Muscle of leg (tissue), 11 donors: ENCODE data around the gene TM2D3. TPM values are rescaled to one million over a fixed set of nuclear protein-coding genes. Genes with fewer than 3 reads are reported as not detected.
A peak's percentile ranks its signal among the peaks of the same experiment; 100 is the strongest.
"Not testable (repeated sequence)": the region's sequence is repeated elsewhere in the genome, so short reads cannot be mapped to it uniquely, and the experiment has no call there.

ENCODE experiments used
- DNase-seq: peaks from one replicate; pipeline ENCODE4 v3.0.0; 2013
- H3K27ac ChIP-seq: one replicate; pipeline ENCODE4 v1.5.1; 2013; ENCODE audit warnings: mild to moderate bottlenecking, low read length, control low read depth
- H3K27me3 ChIP-seq: one replicate; pipeline ENCODE4 v1.6.1; 2013; ENCODE audit warnings: low read length; ENCODE audit not compliant: control insufficient read depth, insufficient read depth
- H3K36me3 ChIP-seq: one replicate; pipeline ENCODE4 v1.6.1; 2013; ENCODE audit warnings: low read length; ENCODE audit not compliant: control insufficient read depth, insufficient read depth
- H3K4me1 ChIP-seq: one replicate; pipeline ENCODE4 v1.6.1; 2013; ENCODE audit warnings: low read length; ENCODE audit not compliant: control insufficient read depth, insufficient read depth
- H3K4me3 ChIP-seq: one replicate; pipeline ENCODE4 v1.5.1; 2013; ENCODE audit warnings: low read length, control low read depth
- H3K9me3 ChIP-seq: replicated peaks from 2 replicates; pipeline ENCODE4 v1.6.1; 2013; ENCODE audit warnings: low read depth, low read length; ENCODE audit not compliant: control insufficient read depth
- WGBS: methylation state at CpG from one replicate; pipeline ENCODE4 v1.1.5; 2013; ENCODE audit warnings: missing lambda C conversion rate; ENCODE audit not compliant: insufficient coverage; 5-methylcytosine and 5-hydroxymethylcytosine counted together
- polyA plus RNA-seq, 8 donors: library from polyadenylated mRNA; unstranded; fragments of 120-200 nt; gene quantifications; one replicate each; pipeline versions ENCODE4 v1.2.1 to v1.2.3, GENCODE V29; 2013; ENCODE audit warnings: inconsistent platforms in 1 of 8, low replicate concordance in 1 of 8; ENCODE audit not compliant: insufficient read length in 8 of 8, insufficient read depth in 1 of 8
- total RNA-seq: library from RNA; stranded (reverse); fragments of 120-200 nt; gene quantifications from one replicate; pipeline ENCODE4 v1.2.4, GENCODE V29; 2013

Gene TM2D3
- total and polyA plus RNA-seq, 9 donors = 34.5 to 40.6 (median 37.8) TPM

DNA sequence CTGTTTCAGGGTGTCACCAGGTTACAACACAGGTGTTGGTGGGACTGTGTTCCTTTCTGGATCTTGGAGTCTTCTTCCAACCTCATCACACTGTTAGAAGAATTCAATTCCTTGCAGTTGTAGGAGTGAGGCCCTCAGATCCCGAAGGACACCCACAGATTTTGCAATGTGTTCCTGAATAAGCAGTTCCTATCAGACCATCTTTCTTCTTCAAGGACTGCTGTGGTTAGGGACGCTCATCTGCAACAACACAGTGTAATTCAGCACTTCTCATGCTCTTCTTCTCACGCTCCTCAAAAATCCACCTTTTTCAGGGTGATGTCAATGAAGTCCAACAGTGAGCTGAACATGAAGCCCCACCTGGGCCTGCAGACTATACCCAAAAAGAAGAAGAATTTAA, 18.8 kb downstream of the TM2D3 start:
- Histone ChIP-seq H3K36me3 (no peaks in the 10 kb centered on the region), H3K9me3 (no peaks in the 10 kb centered on the region), H3K4me3 (no peak overlapping the region), H3K27me3 (no peaks in the 10 kb centered on the region), H3K4me1 (no peaks in the 10 kb centered on the region), H3K27ac (no peak overlapping the region)
- DNase-seq = no peak
- WGBS = 79% methylated on average over 2 of the region's 3 CpGs

DNA sequence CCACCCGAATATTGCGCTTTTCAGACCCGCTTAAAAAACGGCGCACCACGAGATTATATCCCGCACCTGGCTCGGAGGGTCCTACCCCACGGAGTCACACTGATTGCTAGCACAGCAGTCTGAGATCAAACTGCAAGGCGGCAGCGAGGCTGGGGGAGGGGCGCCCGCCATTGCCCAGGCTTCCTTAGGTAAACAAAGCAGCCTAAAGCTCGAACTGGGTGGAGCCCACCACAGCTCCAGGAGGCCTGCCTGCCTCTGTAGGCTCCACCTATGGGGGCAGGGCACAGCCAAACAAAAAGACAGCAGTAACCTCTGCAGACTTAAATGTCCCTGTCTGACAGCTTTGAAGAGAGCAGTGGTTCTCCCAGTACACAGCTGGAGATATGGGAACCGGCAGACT, 25.5 kb downstream of the TM2D3 start:
- 95% methylated on average over 9 of the region's 15 CpGs for WGBS
- H3K27me3 ChIP-seq, H3K9me3 ChIP-seq, DNase-seq, H3K36me3 ChIP-seq, H3K27ac ChIP-seq, H3K4me1 ChIP-seq, H3K4me3 ChIP-seq: not testable (repeated sequence)

DNA sequence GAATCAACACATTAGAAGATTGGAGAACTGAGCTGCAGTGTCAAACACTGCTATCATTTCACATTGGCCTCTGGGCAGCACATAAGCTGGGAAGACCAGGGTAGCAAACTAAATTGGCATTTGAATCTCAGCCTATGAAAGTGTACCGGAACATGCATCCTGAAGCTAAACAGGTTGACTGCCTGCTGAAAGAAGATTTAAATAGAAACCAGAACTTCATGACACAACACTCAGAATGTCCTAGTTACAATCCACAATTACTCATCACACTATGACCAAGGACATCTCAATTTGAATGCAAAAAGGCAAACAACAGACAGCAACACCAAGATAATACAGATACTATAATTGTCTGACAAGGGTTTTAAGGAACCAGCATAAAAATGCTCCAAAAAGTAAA, 26.2 kb downstream of the TM2D3 start:
- Histone ChIP-seq H3K4me1 (no peaks in the 10 kb centered on the region), H3K27ac (no peak overlapping the region), H3K36me3 (peaks cover 3% of the 10 kb centered on the region), H3K9me3 (peaks cover 6% of the 10 kb centered on the region), H3K27me3 (no peaks in the 10 kb centered on the region), H3K4me3 (no peak overlapping the region)
- no peak for DNase-seq
- 83% methylated on average over 1 of the region's 1 CpG for WGBS

GRCh38 chr15:101625184-101625583, 27.0 kb downstream of the TM2D3 start:
- Histone ChIP-seq H3K27me3 (no peaks in the 10 kb centered on the region), H3K4me3 (no peak overlapping the region), H3K27ac (no peak overlapping the region), H3K9me3 (peaks cover 6% of the 10 kb centered on the region), H3K36me3 (peaks cover 3% of the 10 kb centered on the region), H3K4me1 (peaks cover 4% of the 10 kb centered on the region)
- no peak for DNase-seq
- no CpG with 5 or more reads among the region's 1 CpG for WGBS

DNA sequence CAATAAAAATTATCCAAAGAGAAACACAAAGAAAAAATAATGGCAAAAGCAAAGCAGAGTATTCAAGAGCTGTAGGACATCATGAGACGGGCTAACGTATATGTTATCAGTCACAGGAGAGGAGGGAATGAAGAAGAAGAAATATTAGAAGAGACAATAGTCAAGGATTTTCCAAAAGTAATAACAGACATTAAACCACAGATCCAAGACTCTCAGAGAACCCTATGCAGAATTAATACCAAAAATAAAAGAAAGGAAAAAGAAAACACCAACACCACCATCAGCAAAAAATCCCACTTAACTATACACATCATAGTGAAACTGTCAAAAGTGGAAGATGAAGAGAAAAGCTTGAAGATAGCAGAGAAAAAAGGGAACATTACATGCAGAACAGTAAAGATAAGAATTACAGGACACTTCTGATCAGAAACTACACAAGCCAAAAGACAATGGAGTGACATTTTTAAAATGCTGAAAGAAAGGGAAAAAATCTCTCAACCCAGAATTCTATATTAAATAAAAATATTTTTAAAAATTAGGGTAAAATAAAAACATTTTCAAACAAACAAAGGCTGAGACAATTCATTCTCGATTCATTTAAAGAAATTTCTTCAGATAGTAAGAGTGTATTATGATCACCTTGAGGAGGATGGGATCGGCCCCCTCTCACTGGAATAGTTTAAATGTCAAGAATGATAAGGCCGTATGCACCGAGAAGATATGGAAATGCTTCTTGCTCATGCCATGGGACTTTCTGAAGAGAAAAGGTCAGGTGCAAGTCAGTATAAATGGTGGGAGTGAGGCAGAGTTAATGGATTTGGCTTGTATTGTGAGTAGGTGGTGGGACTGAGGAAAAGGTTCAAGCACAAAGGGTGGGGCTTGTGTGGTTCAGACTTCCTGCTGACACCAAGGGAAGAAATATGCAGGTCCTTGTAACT, 28.5 kb downstream of the TM2D3 start:
- DNase-seq = no peak
- Histone ChIP-seq H3K27ac (no peak overlapping the region), H3K4me3 (no peak overlapping the region), H3K9me3 (peaks cover 6% of the 10 kb centered on the region), H3K27me3 (no peaks in the 10 kb centered on the region), H3K4me1 (peaks cover 17% of the 10 kb centered on the region), H3K36me3 (peaks cover 3% of the 10 kb centered on the region)
- WGBS = 94% methylated on average over 3 of the region's 6 CpGs

GRCh38 chr15:101621961-101622360, 30.2 kb downstream of the TM2D3 start:
- Histone ChIP-seq H3K27ac (no peak overlapping the region), H3K36me3 (peaks cover 3% of the 10 kb centered on the region), H3K4me3 (no peak overlapping the region), H3K27me3 (no peaks in the 10 kb centered on the region), H3K4me1 (peaks cover 30% of the 10 kb centered on the region), H3K9me3 (peaks cover 6% of the 10 kb centered on the region)
- DNase-seq = no peak
- WGBS = no CpG with 5 or more reads among the region's 3 CpGs

GRCh38 chr15:101620671-101621070, 31.5 kb downstream of the TM2D3 start:
- no peak for DNase-seq
- H3K4me3 ChIP-seq = no peak overlapping the region
- H3K27ac ChIP-seq = peak overlapping the region; percentile 55
- H3K27me3 ChIP-seq = no peaks in the 10 kb centered on the region
- H3K9me3 ChIP-seq = peaks cover 6% of the 10 kb centered on the region
- H3K4me1 ChIP-seq = peaks cover 41% of the 10 kb centered on the region
- WGBS = 61% methylated on average over 10 of the region's 10 CpGs
- H3K36me3 ChIP-seq = peaks cover 2% of the 10 kb centered on the region

DNA sequence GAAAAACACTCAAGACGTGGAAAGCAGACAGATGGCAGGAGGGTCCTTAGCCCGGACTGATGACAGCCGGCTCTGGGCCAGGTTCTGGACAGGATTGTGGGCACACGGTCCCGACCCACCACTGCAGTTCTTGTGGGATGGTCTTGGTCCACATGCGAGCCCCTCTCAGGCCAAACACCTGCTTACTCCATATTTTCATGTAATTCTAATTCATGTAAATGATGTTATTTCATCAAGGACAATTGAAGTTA, 32.6 kb downstream of the TM2D3 start:
- H3K4me3 ChIP-seq = no peak overlapping the region
- H3K9me3 ChIP-seq = peaks cover 6% of the 10 kb centered on the region
- H3K27ac ChIP-seq = no peak overlapping the region
- H3K27me3 ChIP-seq = no peaks in the 10 kb centered on the region
- no peak for DNase-seq
- WGBS = 83% methylated on average over 3 of the region's 6 CpGs
- peaks cover 53% of the 10 kb centered on the region for H3K4me1 ChIP-seq
- no peaks in the 10 kb centered on the region for H3K36me3 ChIP-seq

- H3K27me3 ChIP-seq = no peaks in the 10 kb centered on the region
- H3K9me3 ChIP-seq = peaks cover 6% of the 10 kb centered on the region
- H3K36me3 ChIP-seq = no peaks in the 10 kb centered on the region
- H3K4me1 ChIP-seq = peaks cover 58% of the 10 kb centered on the region
- 63% methylated on average over 12 of the region's 13 CpGs for WGBS
- H3K4me3 ChIP-seq = no peak overlapping the region
- no peak overlapping the region for H3K27ac ChIP-seq
- DNase-seq = no peak
Measured at GRCh38 chr15:101618851-101619614, 33.1 kb downstream of the TM2D3 start.

- H3K9me3 ChIP-seq = peaks cover 2% of the 10 kb centered on the region
- no peaks in the 10 kb centered on the region for H3K27me3 ChIP-seq
- H3K27ac ChIP-seq = no peak overlapping the region
- no peak for DNase-seq
- H3K4me1 ChIP-seq = peaks cover 67% of the 10 kb centered on the region
- WGBS = 78% methylated on average over 5 of the region's 10 CpGs
- H3K36me3 ChIP-seq = no peaks in the 10 kb centered on the region
- H3K4me3 ChIP-seq = no peak overlapping the region
Measured at GRCh38 chr15:101618076-101618475, 34.1 kb downstream of the TM2D3 start.
